ENCODE data around the gene BRSK1. TPM values are rescaled to one million over a fixed set of nuclear protein-coding genes. Genes with fewer than 3 reads are reported as not detected.

BRSK1 gene
- polyA plus RNA-seq, 2 of the 4 experiments (the other 2 are of a cell fraction): 5.4 to 6.6 TPM

GRCh38 chr19:55249841-55250240 lies 34.0 kb upstream of the BRSK1 start:
- TF ChIP-seq EP300 (IDR thresholded peaks at IDR 0.05) (no peak), NR3C1 (IDR thresholded peaks at IDR 0.05) (no peak), PHF8 (IDR thresholded peaks at IDR 0.05; ENCODE audit: borderline replicate concordance, low read depth) (no peak), ESRRA (IDR thresholded peaks at IDR 0.05; ENCODE audit: borderline replicate concordance, low read length) (no peak), CBX2 (IDR thresholded peaks at IDR 0.05; ENCODE audit: borderline replicate concordance, low read depth) (no peak), MAFK (IDR thresholded peaks at IDR 0.05; ENCODE audit: partially characterized antibody) (no peak), GATA3 (IDR thresholded peaks at IDR 0.05; ENCODE audit: borderline replicate concordance) (no peak), FOSB (CRISPR knock-in tag; IDR thresholded peaks at IDR 0.05) (no peak), ZC3H11A (IDR thresholded peaks at IDR 0.05) (no peak), ZSCAN20 (CRISPR knock-in tag; IDR thresholded peaks at IDR 0.05) (no peak), CHD4 (IDR thresholded peaks at IDR 0.05; ENCODE audit: borderline replicate concordance) (no peak)
- TF ChIP-seq, protein P1, sequence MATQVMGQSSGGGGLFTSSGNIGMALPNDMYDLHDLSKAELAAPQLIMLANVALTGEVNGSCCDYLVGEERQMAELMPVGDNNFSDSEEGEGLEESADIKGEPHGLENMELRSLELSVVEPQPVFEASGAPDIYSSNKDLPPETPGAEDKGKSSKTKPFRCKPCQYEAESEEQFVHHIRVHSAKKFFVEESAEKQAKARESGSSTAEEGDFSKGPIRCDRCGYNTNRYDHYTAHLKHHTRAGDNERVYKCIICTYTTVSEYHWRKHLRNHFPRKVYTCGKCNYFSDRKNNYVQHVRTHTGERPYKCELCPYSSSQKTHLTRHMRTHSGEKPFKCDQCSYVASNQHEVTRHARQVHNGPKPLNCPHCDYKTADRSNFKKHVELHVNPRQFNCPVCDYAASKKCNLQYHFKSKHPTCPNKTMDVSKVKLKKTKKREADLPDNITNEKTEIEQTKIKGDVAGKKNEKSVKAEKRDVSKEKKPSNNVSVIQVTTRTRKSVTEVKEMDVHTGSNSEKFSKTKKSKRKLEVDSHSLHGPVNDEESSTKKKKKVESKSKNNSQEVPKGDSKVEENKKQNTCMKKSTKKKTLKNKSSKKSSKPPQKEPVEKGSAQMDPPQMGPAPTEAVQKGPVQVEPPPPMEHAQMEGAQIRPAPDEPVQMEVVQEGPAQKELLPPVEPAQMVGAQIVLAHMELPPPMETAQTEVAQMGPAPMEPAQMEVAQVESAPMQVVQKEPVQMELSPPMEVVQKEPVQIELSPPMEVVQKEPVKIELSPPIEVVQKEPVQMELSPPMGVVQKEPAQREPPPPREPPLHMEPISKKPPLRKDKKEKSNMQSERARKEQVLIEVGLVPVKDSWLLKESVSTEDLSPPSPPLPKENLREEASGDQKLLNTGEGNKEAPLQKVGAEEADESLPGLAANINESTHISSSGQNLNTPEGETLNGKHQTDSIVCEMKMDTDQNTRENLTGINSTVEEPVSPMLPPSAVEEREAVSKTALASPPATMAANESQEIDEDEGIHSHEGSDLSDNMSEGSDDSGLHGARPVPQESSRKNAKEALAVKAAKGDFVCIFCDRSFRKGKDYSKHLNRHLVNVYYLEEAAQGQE (IDR thresholded peaks at IDR 0.05): no peak
- H3K4me1 ChIP-seq: peaks cover 22% of the 10 kb centered on the region; the same call in 2 of the 3 replicates
- H3K4me2 ChIP-seq: no peak overlapping the region
- FAIRE-seq (no peak), ATAC-seq (no peak), DNase-seq (ENCODE audit: low read depth in 1 of 2, low spot score in 1 of 2) (no peak)
- WGBS (ENCODE audit: missing lambda C conversion rate): 93% methylated on average over 11 of the region's 11 CpGs
- H3K4me3 ChIP-seq: no peak overlapping the region
- H3K27ac ChIP-seq: no peak overlapping the region
- ChIA-PET POLR2A (no interaction called here), CTCF (interaction anchor here (1.6 to 2.1 kb wide), 4 partner anchors 21 to 90 kb away, joined by 4 to 6 read pairs (median 6); partner anchors contain the start of gene TMEM86B)
- no peaks in the 10 kb centered on the region for H3K9me3 ChIP-seq

DNA sequence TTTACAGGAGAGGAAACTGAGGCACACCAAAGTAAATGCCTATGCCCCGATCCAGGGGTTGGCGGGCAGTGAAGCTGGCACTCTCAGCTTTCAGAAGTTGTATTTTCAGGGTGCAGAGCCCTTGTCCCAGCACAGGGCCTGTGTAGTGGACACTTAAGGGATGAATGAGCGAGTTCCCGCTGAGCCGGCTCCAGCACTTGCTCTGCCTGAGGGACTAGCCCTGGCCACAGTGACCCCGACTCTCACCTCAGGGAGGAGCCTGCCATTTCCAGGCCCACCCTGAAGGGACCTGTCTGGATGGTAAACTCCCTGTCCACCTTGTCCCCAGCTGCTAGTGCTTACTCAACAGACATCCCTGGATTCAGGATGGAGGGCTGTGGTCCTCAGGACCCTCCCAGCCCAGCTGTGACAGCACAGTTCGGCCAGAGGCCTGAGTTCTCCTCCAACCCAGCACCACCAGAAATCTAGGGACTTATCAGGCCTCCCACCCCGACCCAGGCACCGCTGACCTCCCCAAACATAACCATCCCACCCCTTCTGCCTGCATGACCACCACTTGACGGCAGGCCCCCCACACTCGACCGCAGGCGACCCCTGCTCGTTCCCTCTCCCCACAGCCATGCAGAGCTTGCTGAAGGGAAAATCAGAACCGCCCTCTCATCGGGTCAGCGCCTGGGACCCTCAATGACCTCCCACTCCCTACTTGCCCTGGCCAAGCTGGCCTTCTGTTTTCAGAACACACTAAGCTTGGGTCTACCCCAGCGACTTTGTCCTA lies 33.3 kb upstream of the BRSK1 start:
- POLR2A ChIA-PET: interaction anchor here (0.6 kb wide), 1 partner anchor 182 kb away, joined by 6 read pairs; no protein-coding TSS in a partner anchor
- Histone ChIP-seq H3K4me2 (no peak overlapping the region), H3K9me3 (no peaks in the 10 kb centered on the region), H3K4me3 (no peak overlapping the region), H3K4me1 (peaks cover 29% of the 10 kb centered on the region), H3K27ac (no peak overlapping the region)
- ATAC-seq (no peak), DNase-seq (ENCODE audit: low read depth in 1 of 2, low spot score in 1 of 2) (no peak), FAIRE-seq (no peak)
- TF ChIP-seq NPAS2 (CRISPR knock-in tag; IDR thresholded peaks at IDR 0.05; ENCODE audit: borderline replicate concordance) (no peak), ELK1 (IDR thresholded peaks at IDR 0.05; ENCODE audit: low read depth, low read length) (no peak), HDAC2 (IDR thresholded peaks at IDR 0.05) (no peak), HMGXB4 (CRISPR knock-in tag; IDR thresholded peaks at IDR 0.05; ENCODE audit: borderline replicate concordance) (no peak), EHF (CRISPR knock-in tag; IDR thresholded peaks at IDR 0.05) (no peak), ATOH8 (CRISPR knock-in tag; IDR thresholded peaks at IDR 0.05; ENCODE audit: low read depth) (no peak), FOSL2 (IDR thresholded peaks at IDR 0.05) (no peak), FOSL2 (CRISPR knock-in tag; IDR thresholded peaks at IDR 0.05) (no peak), PHF8 (IDR thresholded peaks at IDR 0.05; ENCODE audit: borderline replicate concordance, low read depth) (no peak), PBX3 (IDR thresholded peaks at IDR 0.05) (no peak), EHMT2 (IDR thresholded peaks at IDR 0.05; ENCODE audit: low read depth) (no peak), SMC3 (IDR thresholded peaks at IDR 0.05) (no peak), FOSB (CRISPR knock-in tag; IDR thresholded peaks at IDR 0.05) (no peak), KDM5A (IDR thresholded peaks at IDR 0.05) (no peak), RAD21 (conservative IDR thresholded peaks at IDR 0.05 in 1 of 2, IDR thresholded peaks at IDR 0.05 in 1 of 2) (no peak), CEBPB (IDR thresholded peaks at IDR 0.05) (no peak)
- TF ChIP-seq, protein P2, sequence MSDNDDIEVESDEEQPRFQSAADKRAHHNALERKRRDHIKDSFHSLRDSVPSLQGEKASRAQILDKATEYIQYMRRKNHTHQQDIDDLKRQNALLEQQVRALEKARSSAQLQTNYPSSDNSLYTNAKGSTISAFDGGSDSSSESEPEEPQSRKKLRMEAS (IDR thresholded peaks at IDR 0.05): no peak
- 89% methylated on average over 18 of the region's 18 CpGs for WGBS (ENCODE audit: missing lambda C conversion rate)
- CTCF ChIA-PET: interaction anchor here (0.8 to 2.1 kb wide), 8 partner anchors 8 to 134 kb away, joined by 3 to 6 read pairs (median 4); partner anchors contain the start of genes TMEM238 and TMEM86B

Measured in A549 (cell line).